GM23338 (cell line): ENCODE data around the gene WEE2. TPM values are rescaled to one million over a fixed set of nuclear protein-coding genes. Genes with fewer than 3 reads are reported as not detected.

Experiments used
- ATAC-seq: fragments of 200-7000 bp; cut with Tn5 transposase; 3 replicates; pipeline ENCODE4 v1.9.1; 2020
- DNase-seq: peaks from one replicate; pipeline ENCODE4 v3.0.0-alpha.2; 2015; ENCODE audit warnings: low spot score
- H2AFZ ChIP-seq: fragments of 200-600 bp; sonication (generic); 2 replicates; pipeline ENCODE4 v1.8.0; 2016; ENCODE audit warnings: antibody characterized with exemption, mild to moderate bottlenecking, moderate library complexity
- H3F3A ChIP-seq: fragments of 200-600 bp; sonication (generic); replicated peaks from 2 replicates; pipeline ENCODE4 v1.8.0; 2017; ENCODE audit warnings: antibody characterized with exemption, mixed run types, low read depth
- H3K27ac ChIP-seq: fragments of 200-600 bp; sonication (generic); 2 replicates; pipeline ENCODE4 v1.6.1; 2016; ENCODE audit warnings: low read depth
- H3K27me3 ChIP-seq: fragments of 200-600 bp; sonication (generic); 2 replicates; pipeline ENCODE4 v1.8.0; 2016; ENCODE audit warnings: mild to moderate bottlenecking, mixed run types, moderate library complexity; ENCODE audit not compliant: insufficient read depth
- H3K36me3 ChIP-seq: fragments of 200-600 bp; sonication (generic); 2 replicates; pipeline ENCODE4 v1.8.0; 2016; ENCODE audit warnings: mild to moderate bottlenecking; ENCODE audit not compliant: insufficient read depth
- H3K4me1 ChIP-seq: fragments of 200-600 bp; sonication (generic); 2 replicates; pipeline ENCODE4 v1.8.0; 2016; ENCODE audit warnings: mild to moderate bottlenecking, moderate library complexity; ENCODE audit not compliant: insufficient read depth
- H3K4me2 ChIP-seq: fragments of 200-600 bp; sonication (generic); 2 replicates; pipeline ENCODE4 v1.7.1; 2017; ENCODE audit warnings: mixed run types
- H3K4me3 ChIP-seq: fragments of 200-600 bp; sonication (generic); 2 replicates; pipeline ENCODE4 v1.6.1; 2016; ENCODE audit warnings: mixed run types
- H3K79me2 ChIP-seq: fragments of 200-600 bp; sonication (generic); replicated peaks from 2 replicates; pipeline ENCODE4 v1.8.0; 2017; ENCODE audit warnings: mild to moderate bottlenecking; ENCODE audit not compliant: insufficient read depth
- H3K9me2 ChIP-seq: fragments of 200-600 bp; sonication (generic); 2 replicates; pipeline ENCODE4 v1.8.0; 2017; ENCODE audit not compliant: insufficient read depth
- H4K20me1 ChIP-seq: fragments of 200-600 bp; sonication (generic); replicated peaks from 2 replicates; pipeline ENCODE4 v1.8.0; 2017; ENCODE audit warnings: mild to moderate bottlenecking; ENCODE audit not compliant: insufficient read depth
- H3K27ac Mint-ChIP-seq: 2 replicates; pipeline ENCODE4 v1.8.0; 2020; ENCODE audit warnings: inconsistent platforms, mild to moderate bottlenecking, moderate library complexity, mixed read lengths
- H3K27me3 Mint-ChIP-seq: 3 replicates; pipeline ENCODE4 v1.8.0; 2022; ENCODE audit warnings: low read depth, mild to moderate bottlenecking, moderate library complexity, mixed read lengths, inconsistent platforms; ENCODE audit not compliant: insufficient read depth, poor library complexity
- H3K36me3 Mint-ChIP-seq: 3 replicates; pipeline ENCODE4 v1.8.0; 2021; ENCODE audit warnings: low read depth, mild to moderate bottlenecking, inconsistent platforms, moderate library complexity, mixed read lengths
- H3K4me1 Mint-ChIP-seq: 3 replicates; pipeline ENCODE4 v1.8.0; 2020; ENCODE audit warnings: mild to moderate bottlenecking, inconsistent platforms, mixed read lengths
- H3K4me3 Mint-ChIP-seq: 3 replicates; pipeline ENCODE4 v1.8.0; 2021; ENCODE audit warnings: moderate library complexity, mild to moderate bottlenecking, inconsistent platforms, mixed read lengths
- H3K9me3 Mint-ChIP-seq: 3 replicates; pipeline ENCODE4 v1.8.0; 2020; ENCODE audit warnings: moderate library complexity, mild to moderate bottlenecking, inconsistent platforms, mixed read lengths
- CTCF ChIP-seq, 2 experiments: fragments of 200-600 bp in 1 of 2; sonication (generic) in 1 of 2; conservative IDR thresholded peaks; 2 replicates each; pipeline versions ENCODE4 v1.5.1 to v1.6.1; 2016 to 2017; ENCODE audit warnings: antibody characterized with exemption in 2 of 2, low read depth in 2 of 2, mild to moderate bottlenecking in 2 of 2, moderate library complexity in 1 of 2
- ETS1 ChIP-seq: IDR thresholded peaks from 2 replicates; pipeline ENCODE4 v1.6.1; 2016; ENCODE audit warnings: antibody characterized with exemption
- EZH2phosphoT487 ChIP-seq: fragments of 200-600 bp; sonication (generic); IDR thresholded peaks from one replicate; pipeline ENCODE4 v1.8.1; 2018; ENCODE audit warnings: antibody characterized with exemption; ENCODE audit not compliant: unreplicated experiment
- REST ChIP-seq: IDR thresholded peaks from one replicate; pipeline ENCODE4 v1.6.1; 2018; ENCODE audit warnings: antibody characterized with exemption; ENCODE audit not compliant: unreplicated experiment
- ZNF462 ChIP-seq: fragments of 250-450 bp; sonication (Bioruptor Pico); IDR thresholded peaks from 2 replicates; pipeline ENCODE4 v1.5.0; 2020; ENCODE audit warnings: mild to moderate bottlenecking, moderate library complexity
- polyA plus RNA-seq: library from polyadenylated mRNA; unstranded; fragments of >200 nt; fragmentation: Nextera tagmentation; extraction: Ambion mirVana; gene quantifications from 2 replicates; pipeline ENCODE4 v1.2.1, GENCODE V29; 2016
- total RNA-seq: library from RNA; depleted of rRNA; stranded (reverse); fragments of >200 nt; shearing (Covaris generic); gene quantifications from 2 replicates; pipeline ENCODE4 v1.2.3, GENCODE V29; 2014

The WEE2 gene
- total and polyA plus RNA-seq, 2 experiments from 2014 or later, result not detected

- H3K4me2 ChIP-seq, result no peak overlapping the region
- no peaks in the 10 kb centered on the region for H3K9me2 ChIP-seq
- no peak overlapping the region for H3K4me3 ChIP-seq
- no peaks in the 10 kb centered on the region for H3K79me2 ChIP-seq
- H2AFZ ChIP-seq, result no peak overlapping the region
- peaks cover 7% of the 10 kb centered on the region for H3K27me3 Mint-ChIP-seq
- TF ChIP-seq EZH2phosphoT487 (no peak), ZNF462 (CRISPR knock-in tag) (0 out of 2 replicates have a peak, but pooled peaks have one; percentile 22), CTCF (conservative IDR thresholded peaks at IDR 0.05; ENCODE audit: low read depth in 2 of 2) (no peak)
- no peak for ATAC-seq
- H3K27me3 ChIP-seq, result no peaks in the 10 kb centered on the region
- H3K4me3 Mint-ChIP-seq, result no peak overlapping the region
- no peaks in the 10 kb centered on the region for H3K36me3 Mint-ChIP-seq
- H3K4me1 ChIP-seq, result peaks cover 43% of the 10 kb centered on the region
- H3K36me3 ChIP-seq, result no peaks in the 10 kb centered on the region
- no peaks in the 10 kb centered on the region for H3K9me3 Mint-ChIP-seq
- H3K4me1 Mint-ChIP-seq, result peaks cover 63% of the 10 kb centered on the region
- no peaks in the 10 kb centered on the region for H4K20me1 ChIP-seq
- no peak overlapping the region for H3K27ac Mint-ChIP-seq
- H3K27ac ChIP-seq, result no peak overlapping the region
- no peaks in the 10 kb centered on the region for H3F3A ChIP-seq
- DNase-seq, result no peak
Observed at GRCh38 chr7:141713890-141714289, 5.7 kb downstream of the WEE2 start.

GRCh38 chr7:141714571-141714970 is 6.4 kb downstream of the WEE2 start:
- DNase-seq, result no peak
- no peak for ATAC-seq
- no peaks in the 10 kb centered on the region for H3F3A ChIP-seq
- H3K4me3 ChIP-seq, result no peak overlapping the region
- Mint-ChIP-seq H3K4me1 (peaks cover 57% of the 10 kb centered on the region), H3K27ac (no peak overlapping the region), H3K9me3 (no peaks in the 10 kb centered on the region), H3K4me3 (no peak overlapping the region), H3K27me3 (peaks cover 7% of the 10 kb centered on the region), H3K36me3 (no peaks in the 10 kb centered on the region)
- no peaks in the 10 kb centered on the region for H3K9me2 ChIP-seq
- H3K27me3 ChIP-seq, result no peaks in the 10 kb centered on the region
- no peak overlapping the region for H3K27ac ChIP-seq
- no peak overlapping the region for H2AFZ ChIP-seq
- no peak overlapping the region for H3K4me2 ChIP-seq
- H3K4me1 ChIP-seq, result peaks cover 39% of the 10 kb centered on the region
- H4K20me1 ChIP-seq, result no peaks in the 10 kb centered on the region
- H3K36me3 ChIP-seq, result no peaks in the 10 kb centered on the region
- no peaks in the 10 kb centered on the region for H3K79me2 ChIP-seq
- TF ChIP-seq REST (no peak), ETS1 (no peak)
